Adipose tissue (tissue), 3 donors: Measurements from ENCODE around the gene AFF4. TPM values are rescaled to one million over a fixed set of nuclear protein-coding genes. Genes with fewer than 3 reads are reported as not detected.
"Not testable (repeated sequence)": the region's sequence is repeated elsewhere in the genome, so short reads cannot be mapped to it uniquely, and the experiment has no call there.

Experiments
- H3K27ac ChIP-seq: one replicate; pipeline ENCODE4 v1.5.1; 2013; ENCODE audit warnings: low read depth, low read length
- WGBS, 3 donors: extraction: QIAGEN DNeasy Blood & Tissue Kit; methylation state at CpG; one replicate each; pipeline ENCODE4 v1.1.7; 2013; 5-methylcytosine and 5-hydroxymethylcytosine counted together
- polyA plus RNA-seq, 3 donors: library from polyadenylated mRNA; stranded (reverse); fragments of 200-250 nt; gene quantifications; one replicate each; pipeline ENCODE4 v1.2.3, GENCODE V29; 2013
- donor health status: healthy with polysubstance abuse.
- donor health status: Bipolar disorder and iron deficiency.
- donor health status: healthy.

Gene AFF4
- polyA plus RNA-seq, 3 donors = 8.6 to 18.0 (median 10.7) TPM

DNA sequence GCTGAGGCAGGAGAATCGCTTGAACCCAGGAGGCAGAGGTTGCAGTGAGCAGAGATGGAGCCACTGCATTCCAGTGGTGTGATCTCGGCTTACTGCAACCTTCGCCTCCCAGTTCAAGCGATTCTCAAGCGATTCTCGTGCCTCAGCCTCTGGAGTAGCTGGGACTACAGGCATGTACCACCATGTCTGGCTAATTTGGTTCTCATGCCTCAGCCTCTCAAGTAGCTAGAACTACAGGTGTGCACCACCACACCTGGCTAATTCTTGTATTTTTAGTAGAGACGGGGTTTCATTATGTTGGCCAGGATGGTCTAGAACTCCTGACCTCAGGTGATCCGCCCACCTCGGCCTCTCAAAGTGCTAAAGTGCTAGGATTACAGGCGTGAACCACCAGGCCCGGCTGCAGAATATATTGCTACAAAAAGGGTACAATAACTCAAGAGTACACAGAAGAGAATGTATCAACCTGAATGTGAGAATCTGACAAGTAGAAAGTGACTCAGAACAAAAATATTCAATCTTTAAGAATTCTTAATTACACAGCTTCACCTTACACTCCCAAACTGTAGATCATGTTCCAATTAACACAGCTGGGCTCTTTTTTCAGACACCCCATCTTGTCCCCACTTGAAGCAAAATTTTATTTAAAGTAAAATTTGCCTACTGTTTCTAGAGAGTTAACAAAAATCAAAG, 2.2 kb downstream of the AFF4 start:
- H3K27ac ChIP-seq = not testable (repeated sequence)
- 88 to 93% (median 92%) methylated on average over 11 of the region's 11 CpGs for WGBS, 3 donors

DNA sequence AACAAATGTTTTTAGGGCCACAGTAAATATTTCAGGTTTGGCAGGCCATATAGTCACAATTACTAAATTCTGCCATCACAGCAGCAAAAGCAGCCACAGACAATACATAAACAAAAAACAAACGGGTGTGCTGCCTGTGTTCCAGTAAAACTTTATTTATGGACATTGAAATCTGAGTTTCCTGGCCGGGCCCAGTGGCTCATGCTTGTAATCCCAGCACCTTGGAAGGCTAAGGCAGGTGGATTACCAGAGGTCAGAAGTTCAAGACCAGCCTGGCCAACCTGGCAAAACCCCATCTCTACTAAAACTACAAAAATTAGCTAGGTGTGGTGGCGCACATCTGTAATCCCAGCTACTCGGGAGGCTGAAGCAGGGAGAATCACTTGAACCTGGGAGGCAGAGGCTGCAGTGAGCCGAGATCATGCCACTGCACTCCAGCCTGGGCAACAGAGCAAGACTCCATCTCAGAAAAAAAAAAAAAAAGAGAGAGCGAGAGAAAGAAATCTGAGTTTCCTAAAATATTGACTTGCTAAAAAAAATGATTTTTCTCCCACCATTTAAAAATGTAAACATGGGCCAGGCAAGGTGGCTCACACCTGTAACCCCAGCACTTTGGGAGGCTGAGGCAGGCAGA, 7.2 kb downstream of the AFF4 start:
- 91 to 95% (median 92%) methylated on average over 6 of the region's 6 CpGs for WGBS, 3 donors

DNA sequence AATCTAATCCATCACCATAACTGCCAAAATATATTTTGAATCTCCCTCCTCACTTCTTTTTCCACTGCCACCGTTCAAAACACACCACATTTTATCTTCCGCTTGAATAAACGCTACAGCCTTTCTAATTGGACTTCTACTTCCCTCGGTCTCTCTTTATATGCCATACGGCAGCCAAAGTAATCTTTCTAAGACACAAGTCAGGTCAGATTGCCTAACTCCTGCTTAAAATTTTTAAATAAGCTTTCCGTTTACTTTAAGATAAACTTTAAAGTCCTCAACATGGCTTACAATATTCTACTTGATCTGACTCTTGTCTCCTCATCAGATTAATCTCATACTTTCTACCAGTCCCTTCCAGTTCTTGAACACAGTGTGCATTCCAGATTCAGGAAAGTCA, 9.7 kb downstream of the AFF4 start:
- H3K27ac ChIP-seq = no peak overlapping the region
- WGBS, 3 donors = 32 to 77% (median 73%) methylated on average over 6 of the region's 6 CpGs

More for the DNA sequence above, 7.2 kb downstream of the AFF4 start:
- H3K27ac ChIP-seq = not testable (repeated sequence)

DNA sequence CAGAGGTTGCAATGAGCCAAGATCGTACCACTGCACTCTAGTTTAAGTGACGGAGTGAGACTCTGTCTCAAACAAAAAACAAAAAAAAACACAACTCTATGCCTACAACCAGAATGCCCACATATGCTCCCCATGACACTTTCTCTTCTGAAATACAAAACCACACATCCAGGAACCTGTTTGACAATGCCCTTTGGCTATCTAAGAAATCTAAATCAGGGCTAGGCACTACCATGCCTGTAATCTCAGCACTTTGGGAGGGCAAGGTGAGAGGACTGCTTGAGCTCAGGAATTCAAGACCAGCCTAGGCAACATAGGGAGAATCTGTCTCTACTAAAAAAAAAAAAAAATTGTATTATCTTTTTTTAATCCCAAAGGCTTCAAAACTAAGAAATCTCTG, 10.6 kb downstream of the AFF4 start:
- WGBS, 3 donors = 96 to 100% (median 98%) methylated on average over 2 of the region's 2 CpGs
- no peak overlapping the region for H3K27ac ChIP-seq

DNA sequence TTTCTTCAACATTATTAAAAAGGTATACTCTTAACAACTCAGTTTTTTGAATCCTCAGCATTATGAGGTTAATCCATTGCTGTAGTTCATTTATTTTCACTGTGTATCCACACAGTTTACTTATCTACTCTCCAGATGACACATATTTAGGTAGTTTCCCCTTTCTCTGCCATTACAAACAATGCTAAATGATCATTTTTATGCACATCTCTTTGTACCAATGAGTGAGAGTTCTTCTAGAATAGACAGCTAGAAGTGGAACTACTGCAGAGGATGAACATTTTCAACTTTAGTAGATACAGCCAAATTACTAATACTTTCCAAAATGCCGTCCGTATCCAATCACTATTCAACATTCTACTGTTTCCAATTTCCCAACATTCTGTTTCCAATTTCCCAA, 11.5 kb downstream of the AFF4 start:
- no peak overlapping the region for H3K27ac ChIP-seq
- WGBS, 3 donors = 84 to 92% (median 84%) methylated on average over 2 of the region's 2 CpGs

DNA sequence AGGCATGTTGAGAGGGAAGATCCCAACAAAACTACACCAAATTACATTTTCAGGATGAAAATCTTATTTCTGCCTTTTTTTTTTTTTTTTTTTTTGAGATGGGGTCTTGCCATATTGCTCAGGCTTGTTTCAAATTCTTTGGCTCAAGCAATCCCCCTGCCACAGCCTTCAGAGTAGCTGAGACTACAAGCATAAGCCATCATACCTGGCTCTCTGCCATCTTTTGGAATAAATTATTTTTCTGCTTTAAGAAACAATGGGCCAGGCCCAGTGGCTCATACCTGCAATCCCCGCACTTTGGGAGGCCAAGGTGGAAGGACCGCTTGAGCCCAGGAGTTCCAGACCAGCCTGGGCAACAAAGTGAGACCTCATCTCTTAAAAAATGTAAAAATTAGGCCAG, 14.3 kb downstream of the AFF4 start:
- no peak overlapping the region for H3K27ac ChIP-seq
- WGBS, 3 donors = 94 to 100% (median 94%) methylated on average over 2 of the region's 2 CpGs

DNA sequence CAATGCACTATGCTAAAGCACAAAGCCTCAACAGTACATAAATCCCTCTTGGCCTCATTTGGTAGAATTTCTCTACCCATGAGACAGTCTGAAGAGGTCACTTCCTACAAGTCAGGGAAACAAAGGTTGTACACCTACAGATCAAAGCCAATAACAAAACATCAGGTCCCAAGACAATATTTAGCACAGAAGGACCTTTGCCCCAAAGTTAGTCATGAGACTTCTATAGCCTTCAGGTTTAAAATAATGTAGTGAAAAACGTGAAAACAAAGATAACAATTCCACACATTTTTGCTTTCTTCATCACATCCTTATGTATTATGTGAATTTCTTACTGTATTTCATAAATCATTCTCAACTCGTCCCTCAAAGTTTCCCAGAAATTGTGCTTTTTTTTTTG, 15.8 kb downstream of the AFF4 start:
- WGBS, 3 donors = 31 to 39% (median 37%) methylated on average over 2 of the region's 2 CpGs
- no peak overlapping the region for H3K27ac ChIP-seq

DNA sequence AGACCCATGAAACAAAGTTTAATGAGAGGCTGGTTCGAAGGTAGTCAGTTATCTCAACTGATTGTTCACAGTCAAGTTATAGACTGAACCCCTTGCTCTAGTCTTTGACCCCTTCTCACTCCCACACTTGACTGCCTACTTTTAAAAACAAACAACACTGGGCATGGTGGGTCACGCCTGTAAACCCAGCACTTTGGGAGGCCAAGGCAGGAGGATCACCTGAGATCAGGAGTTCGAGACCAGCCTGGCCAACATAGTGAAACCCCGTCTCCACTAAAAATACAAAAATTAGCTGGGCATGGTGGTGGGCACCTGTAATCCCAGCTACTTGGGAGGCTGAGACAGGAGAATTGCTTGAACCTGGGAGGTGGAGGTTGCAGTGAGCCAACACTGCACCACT, 18.1 kb downstream of the AFF4 start:
- not testable (repeated sequence) for H3K27ac ChIP-seq
- 94 to 97% (median 96%) methylated on average over 4 of the region's 4 CpGs for WGBS, 3 donors

DNA sequence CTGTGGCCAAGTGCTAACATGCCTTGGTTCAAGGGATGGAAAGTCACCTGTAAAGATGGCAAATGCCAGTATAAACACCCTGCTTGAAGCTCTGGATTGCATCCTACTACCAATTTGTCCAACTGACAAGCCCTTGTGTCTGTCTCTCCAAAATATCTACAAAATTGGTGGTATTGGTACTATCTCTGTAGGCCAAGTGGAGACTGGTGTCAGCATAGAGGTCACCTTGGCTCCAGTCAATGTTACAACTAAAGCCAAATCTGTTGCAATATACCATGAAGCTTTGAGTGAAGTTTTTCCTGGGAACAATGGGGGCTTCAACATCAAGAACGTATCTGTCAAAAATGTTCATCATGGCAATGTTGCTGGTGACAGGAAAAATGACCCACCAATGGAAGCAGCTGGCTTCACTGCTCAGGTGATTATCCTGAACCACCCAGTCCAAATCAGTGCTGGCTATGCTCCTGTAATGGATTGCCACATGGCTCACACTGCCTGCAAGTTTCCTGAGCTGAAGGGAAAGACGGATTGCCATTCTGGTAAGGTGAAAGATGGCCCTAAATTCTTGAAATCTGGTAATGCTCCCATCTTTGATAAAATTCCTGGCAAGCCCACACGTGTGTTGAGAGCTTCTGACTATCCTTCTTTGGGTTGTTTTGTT, 19.9 kb downstream of the AFF4 start:
- 77 to 78% (median 78%) methylated on average over 3 of the region's 3 CpGs for WGBS, 3 donors
- H3K27ac ChIP-seq = no peak overlapping the region

DNA sequence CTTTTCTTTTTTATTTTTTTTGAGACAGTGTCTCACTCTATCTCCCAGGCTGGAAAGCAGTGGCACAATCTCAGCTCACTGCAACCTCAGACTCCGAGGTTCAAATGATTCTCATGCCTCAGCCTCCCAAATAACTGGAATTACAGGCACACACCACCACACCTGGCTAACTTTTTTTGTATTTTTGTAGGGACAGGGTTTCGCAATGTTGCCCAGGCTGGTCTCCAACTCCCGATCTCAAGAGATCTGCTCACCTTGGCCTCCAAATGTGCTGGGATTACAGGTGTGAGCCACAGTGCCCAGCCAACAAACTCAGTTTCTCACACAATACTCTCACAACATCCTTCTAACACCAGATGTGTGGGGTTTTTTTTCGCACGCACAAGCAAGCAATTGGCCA, 22.1 kb downstream of the AFF4 start:
- H3K27ac ChIP-seq = no peak overlapping the region
- WGBS, 3 donors = 94 to 96% (median 95%) methylated on average over 5 of the region's 5 CpGs

DNA sequence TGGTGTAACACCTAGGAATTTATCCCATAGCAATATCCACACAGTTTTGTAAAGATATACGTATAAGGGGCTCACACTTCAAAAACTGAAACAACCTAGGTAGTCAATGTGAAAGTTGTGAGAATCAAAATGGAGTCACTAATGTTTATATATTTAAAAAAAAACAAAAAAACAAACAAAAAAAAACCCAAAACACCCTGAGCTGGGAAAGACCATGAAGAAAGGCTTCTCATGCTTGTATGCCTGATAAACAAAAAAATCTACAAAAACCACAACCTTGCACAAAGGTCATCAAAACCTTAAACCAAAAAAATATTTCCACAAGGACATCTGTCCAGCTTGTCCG, 35.4 kb downstream of the AFF4 start:
- H3K27ac ChIP-seq = no peak overlapping the region
- WGBS, 3 donors = 78 to 88% (median 79%) methylated on average over 2 of the region's 2 CpGs

DNA sequence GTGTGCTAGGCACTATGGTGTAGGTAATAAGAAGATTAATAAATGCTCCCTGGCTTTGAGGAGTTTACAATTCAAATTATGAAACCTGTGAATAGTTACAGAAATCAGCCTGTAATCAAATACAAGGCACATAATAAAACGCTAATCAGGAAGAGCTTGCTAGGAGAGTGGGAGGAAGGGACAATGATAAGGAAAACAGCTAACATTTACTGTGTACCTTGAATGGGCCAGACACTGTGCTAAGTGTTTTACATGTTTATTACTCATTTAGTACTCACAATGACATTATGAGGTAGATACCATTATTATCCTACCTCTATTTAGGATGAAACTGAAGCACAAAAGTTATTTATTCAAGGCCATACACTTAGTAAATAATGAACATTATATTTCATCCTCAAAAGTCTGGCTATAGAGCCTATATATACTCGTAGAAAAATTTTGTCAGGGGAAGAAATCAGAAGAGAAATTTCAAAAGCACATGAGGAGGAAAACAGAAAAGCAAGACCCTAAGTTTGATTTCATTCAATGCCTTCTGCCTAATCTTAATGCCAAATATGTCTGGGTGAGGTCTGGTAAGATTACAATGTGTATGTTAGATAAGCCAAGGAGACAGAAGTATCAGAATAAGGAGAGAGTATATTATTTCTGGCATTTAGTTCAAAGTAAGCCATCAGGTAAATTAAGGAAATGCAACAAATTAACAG, 35.9 kb downstream of the AFF4 start:
- no peak overlapping the region for H3K27ac ChIP-seq
- 26 to 81% (median 73%) methylated on average over 2 of the region's 2 CpGs for WGBS, 3 donors

DNA sequence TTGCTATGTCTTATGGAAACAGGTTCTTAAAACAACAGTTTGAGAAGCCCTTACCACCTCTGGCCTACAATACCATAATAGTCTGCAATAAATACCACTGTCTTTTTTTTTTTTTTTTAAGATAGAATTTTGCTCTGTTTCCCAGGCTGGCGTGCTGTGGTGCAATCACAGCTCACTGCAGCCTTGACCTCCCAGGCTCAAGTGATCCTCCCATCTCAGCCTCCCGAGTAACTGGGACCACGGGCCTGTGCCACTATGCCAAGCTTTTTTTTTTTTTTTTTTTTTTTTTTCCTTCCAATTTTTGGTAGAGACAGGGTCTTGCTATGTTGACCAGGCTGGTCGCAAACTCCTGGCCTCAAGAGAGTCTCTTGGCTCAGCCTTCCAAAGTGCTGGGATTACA, 37.0 kb downstream of the AFF4 start:
- no peak overlapping the region for H3K27ac ChIP-seq
- 94 to 96% (median 96%) methylated on average over 4 of the region's 4 CpGs for WGBS, 3 donors

DNA sequence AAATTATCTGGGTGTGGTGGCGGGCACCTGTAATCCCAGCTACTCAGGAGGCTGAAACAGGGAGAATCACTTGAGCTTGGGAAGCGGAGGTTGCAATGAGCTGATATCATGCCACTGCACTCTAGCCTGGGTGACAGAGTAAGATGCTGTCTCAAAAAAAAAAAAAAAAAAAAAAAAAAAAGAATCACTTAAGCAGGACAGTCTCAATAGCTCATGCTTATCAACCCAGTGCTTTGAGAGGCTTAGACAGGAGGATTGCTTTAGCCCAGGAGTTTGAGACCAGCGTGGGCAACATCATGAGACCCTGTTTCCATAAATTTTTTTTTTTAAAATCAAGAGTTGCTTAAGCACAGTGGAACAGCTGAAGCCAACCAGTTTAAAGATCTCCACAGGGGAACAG, 47.3 kb downstream of the AFF4 start:
- no peak overlapping the region for H3K27ac ChIP-seq
- WGBS, 3 donors = 94 to 100% (median 98%) methylated on average over 3 of the region's 3 CpGs

DNA sequence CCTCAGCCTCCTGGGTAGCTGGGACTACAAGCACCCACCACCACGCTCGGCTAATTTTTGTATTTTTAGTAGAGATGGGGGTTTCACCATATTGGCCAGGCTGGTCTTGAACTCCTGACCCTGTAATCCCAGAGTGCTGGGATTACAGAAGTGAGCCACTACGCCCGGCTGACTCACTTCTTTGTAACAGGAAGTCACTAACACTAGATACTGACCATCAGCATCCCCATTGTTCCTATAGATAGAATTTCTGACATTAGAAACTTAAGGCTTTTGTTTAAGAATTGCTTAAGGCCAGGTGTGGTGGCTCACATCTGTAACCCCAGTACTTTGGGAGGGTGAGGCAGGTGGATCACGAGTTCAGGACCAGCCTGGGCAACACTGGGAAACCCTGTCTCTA, 47.8 kb downstream of the AFF4 start:
- no peak overlapping the region for H3K27ac ChIP-seq
- 77 to 93% (median 82%) methylated on average over 5 of the region's 5 CpGs for WGBS, 3 donors

DNA sequence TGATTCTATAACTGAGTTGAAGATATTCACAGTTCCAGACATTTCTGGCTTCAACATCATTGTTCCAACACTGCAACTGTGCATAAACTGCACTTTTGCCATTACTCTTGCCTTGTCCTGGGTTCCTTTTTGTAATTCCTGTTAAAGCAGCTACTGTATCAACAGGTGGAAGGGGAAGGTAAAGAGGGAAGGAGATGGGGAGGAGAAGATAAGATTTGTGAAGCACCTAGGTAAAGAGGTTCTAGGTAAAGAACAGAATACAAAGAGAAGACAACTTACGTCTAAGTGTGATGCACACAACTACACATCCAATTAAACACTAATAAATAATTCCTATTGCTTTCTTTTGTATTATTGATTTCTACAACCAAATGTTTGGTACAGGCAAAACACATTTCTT, 53.7 kb downstream of the AFF4 start:
- no peak overlapping the region for H3K27ac ChIP-seq
- WGBS, 3 donors = 90 to 100% (median 90%) methylated on average over 1 of the region's 1 CpG

DNA sequence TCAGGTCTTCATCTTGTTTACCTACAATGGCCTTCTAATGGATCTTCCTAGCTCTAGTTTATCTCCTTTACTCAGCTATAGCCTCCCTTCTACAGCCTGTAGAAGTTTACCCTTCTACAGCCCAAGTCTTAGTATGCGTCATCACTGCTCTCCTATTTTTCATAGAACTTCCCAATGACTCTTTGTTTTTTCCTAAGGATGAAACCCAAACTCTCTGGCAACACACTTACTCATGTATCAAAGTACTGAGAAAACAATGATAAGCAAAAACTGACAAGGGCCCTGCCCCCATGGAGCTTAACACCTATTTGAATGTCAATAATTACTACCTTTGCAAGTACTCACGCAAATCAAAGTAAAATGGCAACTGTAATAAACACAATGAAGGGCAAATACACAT, 56.3 kb downstream of the AFF4 start:
- 76 to 98% (median 93%) methylated on average over 2 of the region's 2 CpGs for WGBS, 3 donors

DNA sequence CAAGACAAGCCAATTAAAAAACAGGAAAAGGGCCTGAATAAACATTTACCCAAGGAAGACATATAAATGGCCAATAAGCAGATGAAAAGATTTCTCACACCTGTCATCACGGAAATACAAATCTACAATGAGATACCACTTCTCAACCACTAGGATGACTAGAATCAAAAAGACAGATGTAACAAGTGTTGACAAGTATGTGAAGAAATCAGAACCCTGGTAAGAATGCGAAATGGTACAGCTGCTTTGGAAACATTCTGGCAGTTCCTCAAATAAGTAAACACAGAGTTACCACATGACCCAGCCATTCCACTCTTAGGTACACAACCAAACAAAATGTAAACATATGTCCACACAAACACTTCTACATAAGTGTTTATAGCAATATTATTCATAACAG, 57.5 kb downstream of the AFF4 start:
- 38 to 78% (median 64%) methylated on average over 2 of the region's 2 CpGs for WGBS, 3 donors
- no peak overlapping the region for H3K27ac ChIP-seq

More for the DNA sequence above, 56.3 kb downstream of the AFF4 start:
- no peak overlapping the region for H3K27ac ChIP-seq

DNA sequence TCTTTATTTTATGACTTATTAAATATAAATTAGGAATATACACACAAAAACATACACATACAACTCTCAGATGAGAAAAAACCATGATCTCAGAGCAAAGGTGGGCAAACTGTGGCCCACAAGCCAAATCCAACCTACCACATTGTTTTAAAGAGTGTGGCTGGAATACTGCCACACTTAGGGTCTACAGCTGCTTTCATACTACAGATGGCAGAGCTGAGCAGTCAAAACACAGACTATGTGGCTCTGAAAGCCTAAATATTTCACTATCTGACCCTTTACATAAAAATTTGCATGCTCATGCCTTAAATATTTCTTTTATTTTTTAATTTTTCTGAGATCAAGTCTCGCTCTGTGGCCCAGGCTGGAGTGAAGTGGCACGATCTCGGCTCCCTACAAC, 61.7 kb downstream of the AFF4 start:
- no peak overlapping the region for H3K27ac ChIP-seq
- WGBS, 3 donors = 97 to 98% (median 98%) methylated on average over 3 of the region's 3 CpGs
